MV-4-11 (cell line): ENCODE results near the gene DPYD.

Experiments used
- DNase-seq: peaks from one replicate; lab custom pipeline; 2025; lab: John Stamatoyannopoulos, UW

The DPYD gene

GRCh38 chr1:97202481-97203380 is 718.1 kb downstream of the DPYD start:
- no peak for DNase-seq

GRCh38 chr1:97201641-97202040 is 719.2 kb downstream of the DPYD start:
- no peak for DNase-seq

GRCh38 chr1:97200595-97200994 is 720.2 kb downstream of the DPYD start:
- DNase-seq, result peak; percentile 34

GRCh38 chr1:97196825-97197516 is 723.9 kb downstream of the DPYD start:
- DNase-seq, result no peak

- DNase-seq, result no peak
Observed at GRCh38 chr1:97192872-97193572, 727.8 kb downstream of the DPYD start.

GRCh38 chr1:97190326-97190725 is 730.5 kb downstream of the DPYD start:
- DNase-seq, result no peak

- peak; percentile 11 for DNase-seq
Observed at GRCh38 chr1:97186381-97186780, 734.5 kb downstream of the DPYD start.

- no peak for DNase-seq
Observed at GRCh38 chr1:97174039-97174704, 746.7 kb downstream of the DPYD start.

- DNase-seq, result no peak
Observed at GRCh38 chr1:97170300-97170699, 750.5 kb downstream of the DPYD start.

- DNase-seq, result no peak
Observed at GRCh38 chr1:97168056-97168455, 752.8 kb downstream of the DPYD start.

GRCh38 chr1:97167246-97167645 is 753.6 kb downstream of the DPYD start:
- DNase-seq, result no peak

GRCh38 chr1:97166626-97167025 is 754.2 kb downstream of the DPYD start:
- no peak for DNase-seq

GRCh38 chr1:97164276-97164639 is 756.6 kb downstream of the DPYD start:
- peak; percentile 93 for DNase-seq

GRCh38 chr1:97163591-97164275 is 757.1 kb downstream of the DPYD start:
- peak; percentile 94 for DNase-seq

GRCh38 chr1:97160818-97161217 is 760.0 kb downstream of the DPYD start:
- no peak for DNase-seq

- DNase-seq, result peak; percentile 91
Observed at GRCh38 chr1:97159342-97159741, 761.5 kb downstream of the DPYD start.

- no peak for DNase-seq
Observed at GRCh38 chr1:97158691-97159096, 762.1 kb downstream of the DPYD start.

- no peak for DNase-seq
Observed at GRCh38 chr1:97157991-97158390, 762.8 kb downstream of the DPYD start.

- DNase-seq, result no peak
Observed at GRCh38 chr1:97151651-97152050, 769.2 kb downstream of the DPYD start.

- no peak for DNase-seq
Observed at GRCh38 chr1:97145321-97145956, 775.4 kb downstream of the DPYD start.

- no peak for DNase-seq
Observed at GRCh38 chr1:97144527-97144926, 776.3 kb downstream of the DPYD start.
